Stimulated activated CD8-positive, alpha-beta memory T cell treated with anti-CD3 and anti-CD28 coated beads, Interleukin-12 subunit alpha, Interleukin-12 subunit beta, amount 100 ng/mL, for 1 hour (primary cell): ENCODE measurements around the gene STRAP.
"Not testable (repeated sequence)": the region's sequence is repeated elsewhere in the genome, so short reads cannot be mapped to it uniquely, and the experiment has no call there.

Experiments used
- DNase-seq: peaks from one replicate; pipeline ENCODE4 v3.0.0-alpha.2; 2020; ENCODE audit warnings: low read depth

The STRAP gene

GRCh38 chr12:15873556-15873955 lies 8.6 kb upstream of the STRAP start:
- no peak for DNase-seq

DNA sequence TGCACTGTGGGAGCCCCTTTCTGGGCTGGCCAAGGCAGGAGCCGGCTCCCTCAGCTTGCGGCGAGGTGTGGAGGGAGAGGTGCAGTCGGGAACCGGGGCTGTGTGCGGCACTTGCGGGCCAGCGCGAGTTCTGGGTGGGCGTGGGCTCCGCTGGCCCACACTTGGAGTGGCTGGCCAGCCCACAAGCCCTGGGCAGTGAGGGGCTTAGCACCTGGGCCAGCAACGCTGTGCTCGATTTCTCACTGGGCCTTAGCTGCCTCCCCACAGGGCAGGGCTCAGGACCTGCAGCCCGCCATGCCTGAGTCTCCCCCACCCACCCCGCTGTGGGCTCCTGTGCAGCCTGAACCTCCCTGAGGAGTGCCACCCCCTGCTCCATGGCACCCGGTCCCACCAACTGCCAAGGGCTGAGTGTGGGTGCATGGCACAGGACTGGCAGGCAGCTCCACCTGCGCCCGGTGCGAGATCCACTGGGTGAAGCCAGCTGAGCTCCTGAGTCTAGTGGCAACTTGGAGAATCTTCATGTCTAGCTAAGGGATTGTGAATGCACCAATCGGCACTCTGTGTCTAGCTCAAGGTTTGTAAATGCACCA lies 7.5 kb upstream of the STRAP start:
- DNase-seq, result not testable (repeated sequence)

- DNase-seq, result no peak
These were observed 6.3 kb upstream of the STRAP start for GRCh38 chr12:15875863-15876262.

GRCh38 chr12:15879413-15879812 lies 2.8 kb upstream of the STRAP start:
- no peak for DNase-seq

GRCh38 chr12:15880721-15881120 lies 1.5 kb upstream of the STRAP start:
- DNase-seq, result no peak

DNA sequence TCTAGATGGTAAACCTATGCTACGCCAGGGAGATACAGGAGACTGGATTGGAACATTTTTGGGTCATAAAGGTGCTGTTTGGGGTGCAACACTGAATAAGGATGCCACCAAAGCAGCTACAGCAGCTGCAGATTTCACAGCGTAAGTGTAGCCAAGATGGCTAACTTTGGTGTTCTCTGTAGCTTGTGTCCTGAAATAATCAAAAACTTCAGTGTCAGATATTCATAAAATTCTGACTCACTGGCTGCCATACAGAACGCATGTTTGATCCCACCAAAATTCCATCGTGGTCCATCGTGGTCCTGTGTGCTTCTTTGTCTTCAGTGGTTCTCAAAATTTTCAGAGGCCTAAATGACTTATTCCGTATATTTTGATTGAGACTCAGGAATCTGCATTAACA lies 1.3 kb downstream of the STRAP start:
- DNase-seq, result no peak

DNA sequence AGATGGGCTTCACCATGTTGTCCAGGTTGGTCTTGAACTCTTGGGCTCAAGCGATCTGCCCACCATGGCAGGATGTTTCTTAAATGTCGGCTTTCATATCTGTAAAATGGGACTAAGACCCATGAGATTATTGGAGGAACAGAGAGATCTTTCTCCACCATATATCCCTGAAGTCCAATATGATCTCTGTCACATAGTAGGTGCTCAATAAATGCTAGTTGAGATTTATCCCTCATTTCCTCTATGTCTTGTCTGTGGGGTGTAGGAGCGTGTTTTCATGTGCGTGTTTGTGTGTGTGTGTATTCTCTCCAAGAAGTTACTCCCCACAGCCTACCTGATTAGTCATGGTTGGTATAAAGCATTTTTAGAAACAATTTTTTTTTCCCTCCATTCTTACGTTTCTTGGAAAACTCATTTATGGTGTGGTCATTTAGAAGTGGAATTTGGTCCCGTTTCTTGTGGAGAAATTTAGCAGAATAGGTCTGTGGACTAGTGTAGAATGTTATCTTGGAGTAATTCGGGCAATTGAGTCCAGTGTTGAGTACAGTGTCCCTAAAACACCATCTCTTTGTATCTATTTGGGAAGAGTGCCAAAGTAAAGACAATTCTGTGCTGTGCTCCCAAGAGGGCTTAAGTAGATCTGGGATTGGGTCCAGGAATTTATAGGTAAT lies 4.3 kb downstream of the STRAP start:
- DNase-seq, result no peak

GRCh38 chr12:15887043-15887817 lies 5.0 kb downstream of the STRAP start:
- no peak for DNase-seq

GRCh38 chr12:15892645-15893259 lies 10.6 kb downstream of the STRAP start:
- no peak for DNase-seq

GRCh38 chr12:15893260-15893659 lies 11.1 kb downstream of the STRAP start:
- no peak for DNase-seq

- no peak for DNase-seq
These were observed 14.7 kb downstream of the STRAP start for GRCh38 chr12:15896867-15897266.

GRCh38 chr12:15897433-15897832 lies 15.2 kb downstream of the STRAP start:
- no peak for DNase-seq

DNA sequence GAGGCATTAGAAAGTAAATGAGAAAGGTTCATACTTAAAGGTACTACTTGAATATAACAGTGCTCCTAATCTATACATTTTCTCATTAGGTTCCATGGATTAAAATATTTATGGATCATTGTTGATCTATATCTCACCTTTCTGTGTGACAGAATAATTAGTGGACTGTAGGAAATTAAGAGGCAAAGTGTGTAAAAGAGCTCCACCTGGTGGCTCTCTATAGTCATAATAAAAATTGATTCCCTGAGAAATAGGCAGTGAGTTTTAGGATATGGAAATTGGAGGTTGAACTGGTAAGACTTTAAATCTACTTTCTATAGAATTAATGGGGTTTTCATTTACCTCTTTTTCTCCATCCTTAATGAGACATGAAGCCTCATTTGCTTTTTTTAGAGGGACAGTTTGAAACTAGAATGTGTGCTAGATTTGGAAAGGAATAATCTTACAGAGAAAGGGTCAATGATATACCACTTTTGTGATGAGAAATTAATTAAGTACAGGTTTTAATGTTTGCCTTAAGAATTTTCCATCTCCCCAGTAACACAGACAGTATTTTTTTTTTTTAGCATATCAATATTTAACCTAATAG lies 17.2 kb downstream of the STRAP start:
- no peak for DNase-seq

DNA sequence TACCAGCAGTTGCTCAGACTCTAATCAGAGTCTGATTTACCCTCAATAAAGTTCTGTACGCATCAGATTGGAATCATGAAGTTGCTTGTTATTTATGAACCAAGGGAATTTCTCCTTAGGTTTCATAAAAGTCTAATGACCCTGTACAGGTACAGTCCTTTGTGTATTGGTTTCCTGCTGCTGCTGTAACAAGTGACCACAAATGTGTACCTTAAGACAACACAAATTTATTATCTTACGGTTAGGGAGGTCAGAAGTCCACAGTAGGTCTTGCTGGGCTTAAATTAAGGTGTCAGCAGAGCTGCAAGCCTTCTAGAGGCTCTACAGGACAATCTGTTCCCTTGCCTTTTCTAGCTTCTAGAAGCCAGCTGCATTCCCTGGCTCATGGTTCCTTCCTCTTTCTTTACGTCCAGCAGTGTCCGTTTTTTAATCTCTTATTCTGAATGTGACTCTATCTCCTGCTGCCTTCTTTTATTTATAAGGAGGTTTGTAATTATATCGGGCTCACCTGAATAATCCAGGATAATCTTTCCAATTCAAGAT lies 22.3 kb downstream of the STRAP start:
- no peak for DNase-seq

DNA sequence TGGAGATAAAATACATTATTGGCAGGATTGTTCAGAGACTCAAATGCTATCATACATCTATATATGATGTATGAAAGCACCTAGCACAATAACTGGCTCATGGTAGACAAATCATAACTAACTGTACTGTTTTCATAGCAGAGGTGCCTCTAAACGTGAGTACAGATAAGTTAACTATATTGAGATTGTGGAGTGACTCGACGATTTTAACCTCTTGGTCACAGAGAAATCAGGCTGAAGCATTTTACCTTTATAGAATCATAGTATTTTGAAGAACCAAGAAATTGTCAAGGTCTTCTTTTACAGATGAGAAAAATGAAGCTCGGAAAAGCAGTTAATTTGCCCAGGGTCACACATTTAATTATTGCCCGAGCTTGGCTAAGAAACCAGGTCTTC lies 28.3 kb downstream of the STRAP start:
- DNase-seq, result no peak

DNA sequence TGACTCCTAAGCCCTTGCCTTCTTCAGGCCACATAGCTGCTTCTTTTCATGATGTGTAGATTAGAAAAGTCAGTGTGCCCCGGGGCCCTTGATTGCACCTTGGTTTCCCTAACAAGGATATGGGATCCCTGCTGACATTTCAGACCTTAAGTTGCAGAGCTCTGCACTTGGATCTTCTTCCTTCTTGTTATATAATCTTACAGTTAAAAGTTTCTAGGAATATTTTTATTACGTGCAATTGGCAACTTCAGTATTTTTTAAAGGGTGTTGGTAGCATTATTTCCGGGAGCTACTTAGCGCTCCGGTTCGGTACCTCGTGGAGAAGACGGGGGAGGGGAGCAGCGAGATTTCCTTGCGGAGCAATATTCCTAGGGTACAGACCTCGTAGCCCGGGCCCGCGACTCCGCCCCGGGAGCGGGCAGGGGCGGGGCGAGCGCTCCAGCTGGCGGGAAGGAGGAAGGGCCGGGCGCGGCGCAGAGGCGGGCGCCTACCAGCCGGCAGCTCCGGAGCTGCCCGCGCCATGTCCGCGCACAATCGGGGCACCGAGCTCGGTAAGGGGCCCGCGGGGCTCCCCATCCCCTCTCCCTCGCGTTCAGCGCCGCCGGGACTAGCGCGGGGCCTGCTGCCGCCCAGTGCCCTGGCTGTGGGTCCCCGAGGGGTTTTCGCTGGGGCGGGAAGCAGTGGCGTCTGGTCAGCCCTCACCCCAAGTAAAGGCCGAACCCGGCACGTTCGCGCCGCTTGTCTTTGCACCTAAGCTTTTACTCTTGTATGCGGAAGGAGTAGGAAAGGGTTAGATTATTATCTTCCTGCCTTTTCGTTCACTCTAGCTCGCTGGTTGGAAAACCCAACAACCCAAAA lies 28.9 kb downstream of the STRAP start, which contains the start of gene DERA:
DERA (plus strand) TSS at position 469 of the 858 bp plus-strand sequence; CDS start at position 521, 52 bp downstream.
- peak; percentile 31 for DNase-seq

- DNase-seq, result not testable (repeated sequence)
These were observed 29.7 kb downstream of the STRAP start for GRCh38 chr12:15911931-15912330.

- not testable (repeated sequence) for DNase-seq
These were observed 31.9 kb downstream of the STRAP start for GRCh38 chr12:15914131-15914530.

DNA sequence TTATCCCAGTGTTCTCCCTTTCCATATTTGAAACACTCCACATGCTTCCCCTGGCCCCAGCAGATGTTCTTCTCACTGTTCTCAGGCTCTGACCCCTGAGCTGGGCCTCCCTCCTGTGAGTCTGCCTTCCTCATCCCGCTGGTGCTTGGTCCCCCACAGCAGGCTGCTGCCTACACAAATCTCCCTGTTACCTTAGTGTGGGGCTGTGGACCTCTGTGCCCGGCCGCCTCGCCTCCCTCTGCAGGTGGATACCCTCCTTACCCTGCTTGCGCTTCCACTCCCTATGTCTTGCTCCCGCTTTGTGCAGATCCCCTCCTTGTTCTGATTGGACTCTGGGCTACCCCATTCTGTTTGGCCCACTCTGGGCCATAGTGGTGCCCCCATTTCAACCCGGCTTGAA lies 35.9 kb downstream of the STRAP start:
- no peak for DNase-seq

DNA sequence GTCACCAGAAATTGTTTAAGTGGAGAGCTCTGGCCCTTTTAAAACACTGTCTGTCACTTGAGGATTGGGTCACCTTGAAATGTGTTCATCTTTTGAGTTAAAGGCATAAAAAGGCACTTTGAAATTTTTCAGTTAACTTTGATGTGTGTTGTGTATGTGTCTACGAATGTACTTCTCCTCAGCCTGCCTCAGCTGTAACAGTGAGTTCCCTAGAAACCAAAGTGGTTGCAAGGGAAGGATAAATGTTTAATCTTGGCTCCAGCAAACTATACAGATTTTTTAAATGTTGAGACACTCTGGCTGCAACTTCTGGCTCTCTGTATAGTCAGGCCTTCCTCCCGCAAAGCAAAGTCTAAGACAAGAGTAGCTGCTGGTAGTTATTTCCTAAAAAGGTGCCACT lies 37.2 kb downstream of the STRAP start:
- no peak for DNase-seq

DNA sequence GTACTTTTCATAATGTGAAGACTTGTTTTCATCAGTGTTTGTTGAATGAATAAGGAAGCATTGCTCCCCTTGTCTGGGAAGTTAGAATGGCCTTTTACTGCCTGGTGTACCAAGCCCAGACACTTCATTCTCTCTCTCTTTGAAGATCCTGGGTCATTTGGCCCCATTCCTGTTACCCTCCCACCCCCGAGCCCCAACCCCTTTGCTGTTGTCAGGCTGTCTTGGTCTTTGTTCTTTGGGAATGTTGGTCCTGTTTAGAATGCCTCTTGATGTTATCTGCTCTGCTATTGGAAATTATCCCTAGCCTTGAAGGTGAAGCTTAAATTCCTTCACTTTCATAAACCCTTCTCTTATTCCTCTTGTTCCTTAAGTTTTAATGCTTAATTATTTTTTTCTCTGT lies 42.8 kb downstream of the STRAP start:
- no peak for DNase-seq
